Central memory CD8-positive, alpha-beta T cell (primary cell): ENCODE data around the gene RGS6.
"Not testable (repeated sequence)": the region's sequence is repeated elsewhere in the genome, so short reads cannot be mapped to it uniquely, and the experiment has no call there.

Source experiments
- ATAC-seq: fragments of 150-1000 bp; cut with Tn5 transposase; replicated peaks from 2 replicates; pipeline ENCODE4 v1.10.0; 2022; ENCODE audit warnings: mild to moderate bottlenecking, moderate FRiP score, moderate number of reproducible peaks; ENCODE audit not compliant: poor library complexity, severe bottlenecking; ENCODE audit errors: extremely low read depth
- DNase-seq, 2 donors: peaks; one replicate each; pipeline ENCODE4 v3.0.0; 2021; ENCODE audit warnings: low spot score in 2 of 2
- H3K27ac Mint-ChIP-seq: one replicate; pipeline ENCODE4 v1.8.0; 2022; ENCODE audit warnings: low read depth, mild to moderate bottlenecking, moderate library complexity, mixed read lengths
- H3K27me3 Mint-ChIP-seq: one replicate; pipeline ENCODE4 v1.8.0; 2022; ENCODE audit warnings: mixed read lengths
- H3K36me3 Mint-ChIP-seq: one replicate; pipeline ENCODE4 v1.8.0; 2022; ENCODE audit warnings: mild to moderate bottlenecking, moderate library complexity, mixed read lengths; ENCODE audit not compliant: insufficient read depth
- H3K4me1 Mint-ChIP-seq: one replicate; pipeline ENCODE4 v1.8.0; 2022; ENCODE audit warnings: mixed read lengths
- H3K4me3 Mint-ChIP-seq: one replicate; pipeline ENCODE4 v1.8.0; 2022; ENCODE audit warnings: mild to moderate bottlenecking, moderate library complexity, mixed read lengths
- H3K9me3 Mint-ChIP-seq: one replicate; pipeline ENCODE4 v1.8.0; 2022; ENCODE audit warnings: mixed read lengths

The RGS6 gene

GRCh38 chr14:71932229-71932981, at the start of gene RGS6:
TSS of gene RGS6 (plus strand) at chr14:71932429.
- DNase-seq (no peak), ATAC-seq (no peak)
- Mint-ChIP-seq H3K4me1 (peaks cover 5% of the 10 kb centered on the region), H3K27ac (no peak within 1 kb of the TSS), H3K36me3 (no peaks in the 10 kb centered on the region), H3K4me3 (no peak within 1 kb of the TSS), H3K9me3 (no peaks in the 10 kb centered on the region), H3K27me3 (peaks cover 81% of the 10 kb centered on the region)

- ATAC-seq = no peak
- Mint-ChIP-seq H3K36me3 (no peaks in the 10 kb centered on the region), H3K4me3 (no peak overlapping the region), H3K9me3 (peaks cover 5% of the 10 kb centered on the region), H3K27me3 (peaks cover 73% of the 10 kb centered on the region), H3K27ac (no peak overlapping the region), H3K4me1 (no peaks in the 10 kb centered on the region)
- no peak for DNase-seq
Observed at GRCh38 chr14:71883094-71883493, 49.1 kb upstream of the RGS6 start.

GRCh38 chr14:71885301-71885700, 46.9 kb upstream of the RGS6 start:
- peaks cover 80% of the 10 kb centered on the region for H3K27me3 Mint-ChIP-seq

DNA sequence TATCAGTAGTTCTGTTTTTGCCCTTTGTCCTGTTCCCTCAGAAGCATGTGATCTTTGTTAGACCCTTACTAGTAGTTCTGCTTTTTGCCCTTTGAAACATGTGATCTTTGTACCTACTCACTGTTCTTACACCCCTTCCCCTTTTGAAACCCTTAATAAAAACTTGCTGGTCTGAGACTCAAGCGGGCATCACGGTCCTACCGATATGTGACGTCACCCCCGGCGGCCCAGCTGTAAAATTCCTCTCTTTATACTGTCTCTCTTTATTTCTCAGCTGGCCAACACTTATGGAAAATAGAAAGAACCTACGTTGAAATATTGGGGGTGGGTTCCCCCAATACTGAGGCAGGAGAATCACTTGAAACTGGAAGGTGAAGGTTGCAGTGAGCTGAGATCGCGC, 44.4 kb upstream of the RGS6 start:
- ATAC-seq = not testable (repeated sequence)

More at GRCh38 chr14:71885301-71885700, 46.9 kb upstream of the RGS6 start:
- Mint-ChIP-seq H3K36me3 (no peaks in the 10 kb centered on the region), H3K4me1 (no peaks in the 10 kb centered on the region), H3K4me3 (no peak overlapping the region), H3K9me3 (peaks cover 5% of the 10 kb centered on the region), H3K27ac (no peak overlapping the region)
- no peak for ATAC-seq
- no peak for DNase-seq

DNA sequence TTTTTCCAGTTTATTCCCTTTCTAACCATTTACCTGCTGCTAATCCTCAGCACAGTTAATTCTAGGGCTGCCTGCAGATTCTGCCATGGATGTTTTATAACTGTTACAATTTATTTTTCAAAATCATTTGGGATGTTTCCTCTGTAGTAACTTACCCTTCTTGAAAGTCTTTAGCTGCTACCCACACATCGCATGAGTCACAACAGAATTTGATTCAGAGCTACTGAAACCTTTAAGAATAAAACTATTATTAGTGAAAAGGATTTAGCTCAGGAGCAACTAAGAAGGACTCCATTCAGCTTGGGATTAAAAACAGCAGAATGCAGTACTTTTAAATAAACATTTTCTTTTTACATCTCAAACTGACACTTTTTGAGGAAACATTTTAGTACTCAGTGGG, 41.7 kb upstream of the RGS6 start:
- Mint-ChIP-seq H3K4me3 (no peak overlapping the region), H3K4me1 (no peaks in the 10 kb centered on the region), H3K9me3 (peaks cover 5% of the 10 kb centered on the region), H3K36me3 (no peaks in the 10 kb centered on the region), H3K27ac (no peak overlapping the region), H3K27me3 (peaks cover 59% of the 10 kb centered on the region)
- ATAC-seq (no peak), DNase-seq (no peak)

More for the DNA sequence above, 44.4 kb upstream of the RGS6 start:
- H3K27me3 Mint-ChIP-seq = peaks cover 75% of the 10 kb centered on the region
- H3K4me1 Mint-ChIP-seq, H3K27ac Mint-ChIP-seq, H3K9me3 Mint-ChIP-seq, H3K4me3 Mint-ChIP-seq, H3K36me3 Mint-ChIP-seq, DNase-seq: not testable (repeated sequence)

- Mint-ChIP-seq H3K36me3 (no peaks in the 10 kb centered on the region), H3K4me3 (no peak overlapping the region), H3K27me3 (peaks cover 57% of the 10 kb centered on the region), H3K4me1 (no peaks in the 10 kb centered on the region), H3K27ac (no peak overlapping the region), H3K9me3 (peaks cover 5% of the 10 kb centered on the region)
- DNase-seq (no peak), ATAC-seq (no peak)
Observed at GRCh38 chr14:71891185-71891584, 41.0 kb upstream of the RGS6 start.

GRCh38 chr14:71891970-71892369, 40.3 kb upstream of the RGS6 start:
- H3K27ac Mint-ChIP-seq = no peak overlapping the region
- DNase-seq (no peak), ATAC-seq (no peak)
- H3K4me3 Mint-ChIP-seq = no peak overlapping the region
- H3K9me3 Mint-ChIP-seq = peaks cover 5% of the 10 kb centered on the region
- peaks cover 55% of the 10 kb centered on the region for H3K27me3 Mint-ChIP-seq
- H3K4me1 Mint-ChIP-seq = no peaks in the 10 kb centered on the region
- peaks cover 2% of the 10 kb centered on the region for H3K36me3 Mint-ChIP-seq

- Mint-ChIP-seq H3K9me3 (no peaks in the 10 kb centered on the region), H3K36me3 (peaks cover 2% of the 10 kb centered on the region), H3K27ac (no peak overlapping the region), H3K4me3 (no peak overlapping the region), H3K4me1 (no peaks in the 10 kb centered on the region), H3K27me3 (peaks cover 68% of the 10 kb centered on the region)
- DNase-seq = no peak
- no peak for ATAC-seq
Observed at GRCh38 chr14:71905031-71905430, 27.2 kb upstream of the RGS6 start.

DNA sequence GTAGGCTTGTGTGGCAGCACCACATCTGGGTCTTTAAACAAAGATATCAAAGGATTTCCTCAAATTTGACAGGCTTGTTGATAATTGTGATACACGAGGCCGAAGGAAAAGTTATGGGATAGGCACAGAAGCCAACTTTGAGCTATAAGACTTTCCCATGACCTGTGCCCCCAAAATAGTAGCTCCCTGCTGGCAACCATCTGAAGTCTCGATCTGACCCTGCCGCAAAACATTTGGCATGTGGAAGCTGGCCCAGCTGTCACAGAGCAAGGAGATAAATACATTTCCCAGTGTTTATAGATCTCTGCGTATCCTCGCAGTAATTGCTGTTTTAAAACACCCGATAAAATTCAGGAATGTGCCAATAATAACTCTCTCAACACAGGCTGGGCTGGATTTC, 26.4 kb upstream of the RGS6 start:
- no peaks in the 10 kb centered on the region for H3K4me1 Mint-ChIP-seq
- DNase-seq (no peak), ATAC-seq (no peak)
- H3K36me3 Mint-ChIP-seq = peaks cover 2% of the 10 kb centered on the region
- no peak overlapping the region for H3K4me3 Mint-ChIP-seq
- peaks cover 59% of the 10 kb centered on the region for H3K27me3 Mint-ChIP-seq
- H3K27ac Mint-ChIP-seq = no peak overlapping the region
- H3K9me3 Mint-ChIP-seq = no peaks in the 10 kb centered on the region

DNA sequence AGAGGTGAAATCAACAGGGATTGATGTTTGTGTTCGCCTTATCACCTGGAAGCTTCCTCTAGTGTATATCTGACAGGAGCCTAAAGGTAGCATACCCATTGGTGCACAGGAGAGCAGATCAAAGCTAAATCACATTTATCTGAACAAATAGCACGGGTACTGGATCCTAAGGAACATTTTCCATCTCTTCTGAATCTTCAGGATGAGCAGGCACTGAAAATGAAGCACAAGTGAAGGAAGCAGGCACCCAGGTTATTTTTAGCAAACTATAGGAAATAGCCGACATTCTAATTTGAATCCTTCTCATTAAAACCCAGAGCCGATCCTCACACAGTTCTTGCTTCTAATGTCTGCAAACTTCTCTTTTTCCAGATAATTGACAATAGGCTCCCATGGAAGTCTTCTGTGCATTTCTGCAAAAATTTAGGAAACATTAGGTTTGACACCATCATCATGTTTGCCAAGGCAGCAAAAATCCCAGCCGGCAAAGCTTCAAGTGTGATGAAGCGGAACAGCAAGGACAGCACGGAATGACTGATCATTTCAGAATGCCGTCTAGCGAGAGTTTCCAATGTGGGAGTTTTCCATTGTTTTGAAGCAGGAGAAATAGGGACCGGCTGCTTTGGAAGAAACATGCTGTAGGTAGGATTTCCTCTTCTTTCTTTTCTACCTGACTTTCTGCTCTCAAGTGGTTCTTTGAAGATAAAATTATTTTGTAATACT, 24.3 kb upstream of the RGS6 start:
- H3K4me3 Mint-ChIP-seq = no peak overlapping the region
- peaks cover 2% of the 10 kb centered on the region for H3K36me3 Mint-ChIP-seq
- H3K27me3 Mint-ChIP-seq = peaks cover 60% of the 10 kb centered on the region
- no peak overlapping the region for H3K27ac Mint-ChIP-seq
- DNase-seq (no peak), ATAC-seq (no peak)
- no peaks in the 10 kb centered on the region for H3K4me1 Mint-ChIP-seq
- no peaks in the 10 kb centered on the region for H3K9me3 Mint-ChIP-seq

- no peaks in the 10 kb centered on the region for H3K9me3 Mint-ChIP-seq
- no peak overlapping the region for H3K4me3 Mint-ChIP-seq
- H3K27ac Mint-ChIP-seq = no peak overlapping the region
- peaks cover 64% of the 10 kb centered on the region for H3K27me3 Mint-ChIP-seq
- peaks cover 2% of the 10 kb centered on the region for H3K36me3 Mint-ChIP-seq
- ATAC-seq (no peak), DNase-seq (no peak)
- H3K4me1 Mint-ChIP-seq = no peaks in the 10 kb centered on the region
Observed at GRCh38 chr14:71911669-71912068, 20.6 kb upstream of the RGS6 start.

- no peak overlapping the region for H3K27ac Mint-ChIP-seq
- no peak overlapping the region for H3K4me3 Mint-ChIP-seq
- no peaks in the 10 kb centered on the region for H3K4me1 Mint-ChIP-seq
- ATAC-seq (no peak), DNase-seq (no peak)
- no peaks in the 10 kb centered on the region for H3K9me3 Mint-ChIP-seq
- H3K27me3 Mint-ChIP-seq = peaks cover 57% of the 10 kb centered on the region
- H3K36me3 Mint-ChIP-seq = peaks cover 2% of the 10 kb centered on the region
Observed at GRCh38 chr14:71913342-71913741, 18.9 kb upstream of the RGS6 start.

- ATAC-seq = no peak
- no peak overlapping the region for H3K4me3 Mint-ChIP-seq
- H3K9me3 Mint-ChIP-seq = no peaks in the 10 kb centered on the region
- no peaks in the 10 kb centered on the region for H3K4me1 Mint-ChIP-seq
- H3K27me3 Mint-ChIP-seq = peaks cover 56% of the 10 kb centered on the region
- no peak for DNase-seq
- H3K36me3 Mint-ChIP-seq = no peaks in the 10 kb centered on the region
- H3K27ac Mint-ChIP-seq = no peak overlapping the region
Observed at GRCh38 chr14:71918955-71919354, 13.3 kb upstream of the RGS6 start.
